Duodenal mucosa (tissue), 2 donors: Measurements from ENCODE around the gene RNF186.

ENCODE experiments used
- H3K27ac ChIP-seq: one replicate; pipeline ENCODE4 v1.7.0; 2013; ENCODE audit warnings: low read depth, low read length
- H3K27me3 ChIP-seq, 2 donors: one replicate each; pipeline ENCODE4 v1.7.0; 2013; ENCODE audit warnings: low read length in 2 of 2, control low read depth in 1 of 2; ENCODE audit not compliant: insufficient read depth in 2 of 2, control insufficient read depth in 1 of 2
- H3K36me3 ChIP-seq, 2 donors: one replicate each; pipeline ENCODE4 v1.7.0; 2013; ENCODE audit warnings: low read length in 2 of 2, control low read depth in 1 of 2; ENCODE audit not compliant: insufficient read depth in 2 of 2, control insufficient read depth in 1 of 2
- H3K4me1 ChIP-seq, 2 donors: one replicate each; pipeline ENCODE4 v1.7.0; 2013; ENCODE audit warnings: low read length in 2 of 2, control low read depth in 1 of 2; ENCODE audit not compliant: insufficient read depth in 2 of 2, control insufficient read depth in 1 of 2
- H3K4me3 ChIP-seq, 2 donors: one replicate each; pipeline ENCODE4 v1.7.0; 2013; ENCODE audit warnings: low read length in 2 of 2, low read depth in 1 of 2
- H3K9ac ChIP-seq, 2 donors: one replicate each; pipeline ENCODE4 v1.7.0; 2013; ENCODE audit warnings: low read length in 2 of 2, low read depth in 1 of 2
- H3K9me3 ChIP-seq, 2 donors: one replicate each; pipeline ENCODE4 v1.7.0; 2013; ENCODE audit warnings: low read length in 2 of 2, control low read depth in 1 of 2; ENCODE audit not compliant: control insufficient read depth in 1 of 2

Gene RNF186

DNA sequence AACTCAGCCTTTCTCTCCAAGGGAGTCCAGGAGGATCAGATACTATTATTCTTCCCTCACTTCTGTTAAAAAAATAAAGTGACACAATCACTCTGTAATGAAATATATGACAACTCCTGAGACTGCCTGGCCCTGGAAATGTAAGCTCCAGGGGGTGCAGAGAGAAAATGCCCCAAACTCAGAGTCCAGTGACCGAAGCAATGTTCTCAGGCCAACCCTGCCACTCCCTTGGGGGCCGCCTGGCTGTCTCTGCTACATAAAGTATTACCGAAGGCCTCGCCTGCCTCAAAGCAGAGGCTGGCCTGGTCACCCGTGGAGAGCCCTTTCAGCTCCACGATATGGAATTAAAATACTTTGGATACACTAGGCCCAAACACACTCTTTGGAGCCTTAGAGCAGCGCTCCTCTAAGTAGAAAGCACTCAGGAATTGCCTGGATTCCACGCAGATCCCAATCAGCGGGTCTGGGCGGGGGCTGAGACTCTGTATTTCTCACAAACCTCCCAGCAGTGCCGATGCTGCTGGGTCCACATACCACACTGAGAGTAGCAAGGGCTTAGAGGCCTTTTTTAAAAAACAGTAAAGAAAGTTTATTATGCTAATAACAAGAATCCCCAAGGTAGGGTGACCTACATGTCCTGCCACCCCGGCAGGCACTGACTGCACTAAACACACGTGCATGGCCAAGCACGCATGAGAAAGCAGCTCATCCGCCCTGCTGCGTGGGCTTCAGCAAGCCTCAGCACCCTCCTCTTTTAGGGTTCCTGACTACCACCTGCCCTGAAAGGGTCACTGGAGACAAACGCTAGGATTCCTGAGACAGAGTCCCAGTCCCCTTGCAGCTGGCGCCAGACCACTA, 46.5 kb downstream of the RNF186 start:
- H3K9me3 ChIP-seq, result no peaks in the 10 kb centered on the region
- no peak overlapping the region for H3K27ac ChIP-seq
- no peak overlapping the region for H3K4me3 ChIP-seq
- H3K4me1 ChIP-seq, result peaks cover 4 to 18% of the 10 kb centered on the region in 2 donors
- H3K27me3 ChIP-seq, result no peaks in the 10 kb centered on the region
- H3K36me3 ChIP-seq, result peaks cover 13 to 43% of the 10 kb centered on the region in 2 donors
- no peak overlapping the region for H3K9ac ChIP-seq

DNA sequence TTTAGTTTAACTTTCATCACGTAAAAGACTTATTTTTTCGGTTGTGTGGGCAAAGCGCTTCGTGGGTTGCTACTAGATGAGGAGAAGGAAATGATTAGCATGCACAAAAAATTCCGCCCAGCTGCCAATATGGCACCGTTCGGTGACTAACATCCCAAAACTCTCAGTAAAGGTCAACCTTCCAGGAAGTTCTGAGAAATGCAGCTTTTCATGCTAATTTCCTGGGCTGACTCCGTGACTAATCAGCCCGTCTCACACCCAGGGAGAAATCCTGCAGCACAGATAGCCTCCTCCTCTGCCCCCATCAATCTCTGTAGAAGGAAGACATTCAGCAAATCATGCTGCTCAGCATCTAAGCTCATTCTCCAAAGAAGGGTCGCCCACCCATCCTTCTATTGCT, 49.5 kb downstream of the RNF186 start:
- H3K27me3 ChIP-seq, result no peaks in the 10 kb centered on the region
- H3K36me3 ChIP-seq, result peaks cover 7 to 22% of the 10 kb centered on the region in 2 donors
- H3K27ac ChIP-seq, result peak overlapping the region; percentile 3
- no peak overlapping the region for H3K9ac ChIP-seq
- H3K4me1 ChIP-seq, result peaks cover 4 to 21% of the 10 kb centered on the region in 2 donors
- H3K4me3 ChIP-seq, result no peak overlapping the region
- no peaks in the 10 kb centered on the region for H3K9me3 ChIP-seq

DNA sequence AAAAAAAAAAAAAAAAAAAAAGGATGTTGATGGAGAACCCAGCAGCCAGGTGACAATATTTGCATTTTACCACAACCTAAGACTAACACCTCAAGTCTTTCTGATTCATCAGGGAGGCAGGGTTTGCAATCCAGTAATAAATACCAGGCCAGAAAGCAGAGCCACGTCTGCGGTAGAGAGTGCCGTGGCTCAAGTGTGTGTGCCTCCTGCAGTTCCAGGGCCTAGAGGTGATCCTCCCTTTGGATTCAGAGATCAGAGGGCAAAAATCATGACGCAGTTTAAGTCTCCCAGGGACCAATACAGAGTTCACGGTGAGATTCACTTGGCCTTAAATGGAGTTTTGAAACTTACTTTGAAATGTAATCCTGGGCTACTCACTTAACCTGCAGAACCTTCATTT, 50.2 kb downstream of the RNF186 start:
- H3K9ac ChIP-seq, result no peak overlapping the region
- H3K36me3 ChIP-seq, result peaks cover 3 to 14% of the 10 kb centered on the region in 2 donors
- no peaks in the 10 kb centered on the region for H3K27me3 ChIP-seq
- H3K27ac ChIP-seq, result peak overlapping the region; percentile 13
- H3K9me3 ChIP-seq, result no peaks in the 10 kb centered on the region
- no peak overlapping the region for H3K4me3 ChIP-seq
- H3K4me1 ChIP-seq, result peaks cover 9 to 22% of the 10 kb centered on the region in 2 donors
